ENCODE data around the gene PGS1.

PGS1 gene

GRCh38 chr17:78435330-78436005, 57.0 kb downstream of the PGS1 start:
- no peaks in the 10 kb centered on the region for H3K9me3 ChIP-seq (ENCODE audit: insufficient read depth, low read depth, low read length)
- H3K9ac ChIP-seq (ENCODE audit: low read depth, low read length), result no peak overlapping the region
- H3K36me3 ChIP-seq (ENCODE audit: insufficient read depth, low read depth, low read length), result no peaks in the 10 kb centered on the region
- no peaks in the 10 kb centered on the region for H3K27me3 ChIP-seq (ENCODE audit: insufficient read depth, low read length)
- no peak overlapping the region for H3K4me3 ChIP-seq (ENCODE audit: low read length)
- peaks cover 5% of the 10 kb centered on the region; the same call in 1 of the 2 replicates for H3K4me1 ChIP-seq (ENCODE audit: insufficient read depth, low read length)
- H3K27ac ChIP-seq (ENCODE audit: low read length), result no peak overlapping the region

DNA sequence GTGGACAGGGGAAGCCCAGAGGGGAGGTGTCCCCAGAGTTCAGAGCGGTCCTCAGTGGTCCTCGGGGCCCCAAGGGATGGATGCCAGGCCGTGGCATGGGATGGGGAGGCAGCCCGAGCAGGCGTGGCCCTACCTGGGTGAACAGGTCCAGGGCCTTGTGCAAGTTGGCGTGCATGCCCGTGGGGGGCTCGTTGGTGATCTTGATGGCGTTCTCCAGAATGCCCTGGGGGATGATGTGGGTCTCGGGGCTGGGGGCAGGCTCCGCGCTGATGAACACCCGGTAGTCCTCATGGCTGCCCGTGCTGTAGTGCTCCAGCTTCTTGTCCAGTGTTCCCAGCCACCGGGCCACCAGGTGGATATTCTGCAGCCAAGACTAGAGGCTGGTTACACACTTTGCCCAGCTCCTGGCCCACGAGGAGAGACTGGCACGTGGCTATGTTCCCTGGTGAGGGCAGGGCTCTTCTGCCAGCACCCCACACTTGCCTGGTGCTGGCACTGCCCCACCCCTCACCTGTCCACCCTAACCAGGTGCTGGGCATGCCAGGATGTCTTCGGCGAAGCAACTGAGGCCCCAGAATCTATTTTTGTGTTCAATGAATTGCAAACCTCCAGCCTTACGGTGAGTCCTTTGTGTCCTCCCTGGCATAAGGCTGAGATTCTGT, 59.2 kb downstream of the PGS1 start:
- Histone ChIP-seq H3K27ac (ENCODE audit: low read length) (no peak overlapping the region), H3K36me3 (ENCODE audit: insufficient read depth, low read depth, low read length) (no peaks in the 10 kb centered on the region), H3K4me3 (ENCODE audit: low read length) (no peak overlapping the region), H3K27me3 (ENCODE audit: insufficient read depth, low read length) (no peaks in the 10 kb centered on the region), H3K9ac (ENCODE audit: low read depth, low read length) (no peak overlapping the region), H3K9me3 (ENCODE audit: insufficient read depth, low read depth, low read length) (no peaks in the 10 kb centered on the region), H3K4me1 (ENCODE audit: insufficient read depth, low read length) (no peaks in the 10 kb centered on the region; the same call in 1 of the 2 replicates)

GRCh38 chr17:78438271-78438691, 59.8 kb downstream of the PGS1 start:
- Histone ChIP-seq H3K27ac (ENCODE audit: low read length) (no peak overlapping the region), H3K9me3 (ENCODE audit: insufficient read depth, low read depth, low read length) (no peaks in the 10 kb centered on the region), H3K4me3 (ENCODE audit: low read length) (no peak overlapping the region), H3K36me3 (ENCODE audit: insufficient read depth, low read depth, low read length) (no peaks in the 10 kb centered on the region), H3K4me1 (ENCODE audit: insufficient read depth, low read length) (no peaks in the 10 kb centered on the region; the same call in 1 of the 2 replicates), H3K27me3 (ENCODE audit: insufficient read depth, low read length) (no peaks in the 10 kb centered on the region), H3K9ac (ENCODE audit: low read depth, low read length) (no peak overlapping the region)

GRCh38 chr17:78438694-78439325, 60.4 kb downstream of the PGS1 start:
- H3K27ac ChIP-seq (ENCODE audit: low read length), result no peak overlapping the region
- H3K4me3 ChIP-seq (ENCODE audit: low read length), result no peak overlapping the region
- no peaks in the 10 kb centered on the region for H3K9me3 ChIP-seq (ENCODE audit: insufficient read depth, low read depth, low read length)
- no peak overlapping the region for H3K9ac ChIP-seq (ENCODE audit: low read depth, low read length)
- H3K4me1 ChIP-seq (ENCODE audit: insufficient read depth, low read length), result no peaks in the 10 kb centered on the region; the same call in 1 of the 2 replicates
- H3K36me3 ChIP-seq (ENCODE audit: insufficient read depth, low read depth, low read length), result no peaks in the 10 kb centered on the region
- no peaks in the 10 kb centered on the region for H3K27me3 ChIP-seq (ENCODE audit: insufficient read depth, low read length)

GRCh38 chr17:78441271-78441971, 63.0 kb downstream of the PGS1 start:
- Histone ChIP-seq H3K9me3 (ENCODE audit: insufficient read depth, low read depth, low read length) (no peaks in the 10 kb centered on the region), H3K27me3 (ENCODE audit: insufficient read depth, low read length) (no peaks in the 10 kb centered on the region), H3K36me3 (ENCODE audit: insufficient read depth, low read depth, low read length) (no peaks in the 10 kb centered on the region), H3K27ac (ENCODE audit: low read length) (no peak overlapping the region), H3K9ac (ENCODE audit: low read depth, low read length) (no peak overlapping the region), H3K4me1 (ENCODE audit: insufficient read depth, low read length) (no peaks in the 10 kb centered on the region), H3K4me3 (ENCODE audit: low read length) (no peak overlapping the region)

- Histone ChIP-seq H3K9ac (ENCODE audit: low read depth, low read length) (no peak overlapping the region), H3K27ac (ENCODE audit: low read length) (no peak overlapping the region), H3K4me3 (ENCODE audit: low read length) (no peak overlapping the region)
These were observed 64.3 kb downstream of the PGS1 start for GRCh38 chr17:78442648-78443218.

DNA sequence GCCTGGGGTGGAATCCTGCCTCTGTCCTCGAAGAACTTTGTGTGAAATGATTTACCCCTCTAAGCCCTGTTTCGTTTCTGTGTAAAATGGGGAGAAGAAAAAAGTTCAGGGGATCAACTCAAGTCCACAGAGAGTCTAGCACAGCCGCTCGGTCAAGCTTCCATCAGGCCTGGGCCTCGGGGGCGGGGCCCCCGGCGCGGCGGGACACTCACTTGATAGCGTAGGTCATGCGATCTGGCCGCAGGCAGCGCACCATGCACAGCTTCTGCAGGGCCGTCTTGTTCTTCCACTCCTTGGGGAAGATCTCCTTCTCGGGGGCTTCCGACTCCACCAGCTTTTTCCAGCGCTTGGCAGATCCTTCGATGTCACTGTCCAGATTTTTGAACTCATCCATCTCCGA, 65.9 kb downstream of the PGS1 start:
- H3K27ac ChIP-seq (ENCODE audit: low read length), result no peak overlapping the region
- H3K9ac ChIP-seq (ENCODE audit: low read depth, low read length), result no peak overlapping the region
- H3K9me3 ChIP-seq (ENCODE audit: insufficient read depth, low read depth, low read length), result no peaks in the 10 kb centered on the region
- H3K36me3 ChIP-seq (ENCODE audit: insufficient read depth, low read depth, low read length), result no peaks in the 10 kb centered on the region
- H3K27me3 ChIP-seq (ENCODE audit: insufficient read depth, low read length), result no peaks in the 10 kb centered on the region
- no peak overlapping the region for H3K4me3 ChIP-seq (ENCODE audit: low read length)
- no peaks in the 10 kb centered on the region for H3K4me1 ChIP-seq (ENCODE audit: insufficient read depth, low read length)

More at GRCh38 chr17:78442648-78443218, 64.3 kb downstream of the PGS1 start:
- no peaks in the 10 kb centered on the region for H3K36me3 ChIP-seq (ENCODE audit: insufficient read depth, low read depth, low read length)
- H3K9me3 ChIP-seq (ENCODE audit: insufficient read depth, low read depth, low read length), result no peaks in the 10 kb centered on the region
- no peaks in the 10 kb centered on the region for H3K27me3 ChIP-seq (ENCODE audit: insufficient read depth, low read length)
- no peaks in the 10 kb centered on the region for H3K4me1 ChIP-seq (ENCODE audit: insufficient read depth, low read length)

DNA sequence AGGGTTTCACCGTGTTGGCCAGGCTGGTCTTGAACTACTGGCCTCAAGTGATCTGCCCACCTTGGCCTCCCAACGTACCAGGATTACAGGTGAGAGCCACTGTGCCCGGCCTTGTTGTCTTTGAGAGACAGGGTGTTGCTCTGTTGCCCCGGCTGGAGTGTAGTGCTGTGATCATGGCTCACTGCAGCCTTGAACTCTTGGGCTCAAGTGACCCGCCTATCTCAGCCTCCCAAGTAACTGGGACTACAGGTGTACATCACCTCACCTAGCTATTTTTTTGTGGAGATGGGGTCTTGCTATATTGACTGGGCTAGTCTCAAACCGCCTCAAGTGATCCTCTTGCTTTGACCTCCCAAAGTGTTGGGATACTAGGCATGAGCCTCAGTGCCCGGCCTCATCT, 68.4 kb downstream of the PGS1 start:
- Histone ChIP-seq H3K36me3 (ENCODE audit: insufficient read depth, low read depth, low read length) (no peaks in the 10 kb centered on the region), H3K9ac (ENCODE audit: low read depth, low read length) (no peak overlapping the region), H3K27ac (ENCODE audit: low read length) (no peak overlapping the region), H3K4me1 (ENCODE audit: insufficient read depth, low read length) (no peaks in the 10 kb centered on the region), H3K27me3 (ENCODE audit: insufficient read depth, low read length) (no peaks in the 10 kb centered on the region), H3K9me3 (ENCODE audit: insufficient read depth, low read depth, low read length) (no peaks in the 10 kb centered on the region), H3K4me3 (ENCODE audit: low read length) (no peak overlapping the region)

DNA sequence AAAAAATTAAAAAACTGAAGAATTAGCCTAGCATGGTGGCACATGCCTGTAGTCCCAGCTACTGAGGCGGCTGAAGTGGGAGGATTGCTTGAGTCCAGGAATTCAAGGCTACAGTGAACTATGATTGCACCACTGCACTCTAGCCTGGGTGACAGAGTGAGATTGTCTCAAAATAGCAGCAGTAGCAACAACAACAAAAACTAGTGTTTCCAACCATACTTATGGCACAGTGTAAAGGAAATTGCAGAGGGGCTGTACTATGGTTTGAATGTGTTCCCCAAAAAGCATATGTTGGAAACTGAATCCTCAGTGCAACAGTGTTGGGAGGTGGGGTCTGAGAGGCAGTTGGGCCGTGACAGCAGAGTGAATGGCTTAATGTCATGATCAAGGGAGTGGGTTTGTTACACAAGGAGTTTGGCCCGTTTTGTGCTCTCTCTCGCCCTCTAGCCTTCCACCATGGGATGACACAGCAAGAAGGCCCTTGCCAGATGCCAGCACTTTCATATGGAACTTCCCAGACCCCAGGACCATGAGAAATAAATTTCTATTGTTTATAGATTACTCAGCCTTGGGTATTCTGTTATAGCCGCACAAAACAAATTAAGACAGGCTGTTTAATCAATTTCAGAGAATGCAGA, 70.0 kb downstream of the PGS1 start:
- Histone ChIP-seq H3K9ac (ENCODE audit: low read depth, low read length) (no peak overlapping the region), H3K4me3 (ENCODE audit: low read length) (no peak overlapping the region), H3K9me3 (ENCODE audit: insufficient read depth, low read depth, low read length) (no peaks in the 10 kb centered on the region), H3K4me1 (ENCODE audit: insufficient read depth, low read length) (no peaks in the 10 kb centered on the region), H3K27me3 (ENCODE audit: insufficient read depth, low read length) (no peaks in the 10 kb centered on the region), H3K36me3 (ENCODE audit: insufficient read depth, low read depth, low read length) (no peaks in the 10 kb centered on the region), H3K27ac (ENCODE audit: low read length) (no peak overlapping the region)

DNA sequence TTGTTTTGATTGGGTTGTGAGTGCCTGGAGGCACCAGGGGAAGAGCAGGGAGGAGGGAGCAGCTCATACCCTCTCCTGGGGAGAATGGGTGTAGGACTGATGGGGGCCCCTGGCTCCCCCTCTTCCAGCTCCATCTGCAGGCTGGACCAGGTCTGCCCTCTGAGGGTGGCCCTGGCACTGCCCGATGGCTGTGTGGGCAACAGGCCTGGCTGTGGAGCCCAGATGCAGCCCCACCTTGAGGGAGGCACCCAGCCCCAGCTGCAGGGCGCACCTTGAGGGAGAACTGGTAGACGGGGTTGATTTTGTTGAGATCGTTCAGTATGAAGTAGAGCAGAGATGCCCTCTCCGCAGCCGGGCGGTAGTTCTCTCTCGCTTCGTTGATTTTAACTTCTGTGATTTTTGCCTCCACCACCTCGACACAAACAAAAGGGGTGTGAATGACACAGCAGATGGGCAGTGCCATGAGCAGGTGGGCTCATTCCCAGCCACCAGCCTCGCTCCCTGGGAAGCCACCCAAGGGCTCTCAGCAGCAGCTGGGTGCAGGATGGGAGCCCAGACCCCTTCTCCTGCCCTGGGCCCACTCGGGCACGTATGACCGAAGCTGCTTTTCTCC, 71.6 kb downstream of the PGS1 start:
- H3K27ac ChIP-seq (ENCODE audit: low read length), result no peak overlapping the region
- no peaks in the 10 kb centered on the region for H3K36me3 ChIP-seq (ENCODE audit: insufficient read depth, low read depth, low read length)
- H3K4me1 ChIP-seq (ENCODE audit: insufficient read depth, low read length), result no peaks in the 10 kb centered on the region
- no peaks in the 10 kb centered on the region for H3K27me3 ChIP-seq (ENCODE audit: insufficient read depth, low read length)
- H3K9ac ChIP-seq (ENCODE audit: low read depth, low read length), result no peak overlapping the region
- H3K4me3 ChIP-seq (ENCODE audit: low read length), result no peak overlapping the region
- no peaks in the 10 kb centered on the region for H3K9me3 ChIP-seq (ENCODE audit: insufficient read depth, low read depth, low read length)
